ENCODE data around the gene IGSF3.
A peak's percentile ranks its signal among the peaks of the same experiment; 100 is the strongest.

- TF ChIP-seq CTCF (IDR thresholded peaks at IDR 0.05): peak; percentile 48 to 63 (median 48)
- no peak for TF ChIP-seq POLR2A (IDR thresholded peaks at IDR 0.05)
- TF ChIP-seq EP300 (IDR thresholded peaks at IDR 0.05): no peak
Measured at GRCh38 chr1:116574581-116575291, 92.8 kb downstream of the IGSF3 start.
